Mucosa of rectum (tissue), 2 donors: Measurements from ENCODE around the gene LENEP.

Experiments used
- H3K27ac ChIP-seq, 2 donors: one replicate each; pipeline ENCODE4 v1.7.0; 2013; ENCODE audit warnings: inconsistent platforms in 2 of 2, low read depth in 2 of 2, low read length in 2 of 2
- H3K27me3 ChIP-seq, 2 donors: one replicate each; pipeline ENCODE4 v1.7.0; 2013; ENCODE audit warnings: low read length in 2 of 2; ENCODE audit not compliant: control insufficient read depth in 2 of 2, insufficient read depth in 2 of 2
- H3K36me3 ChIP-seq, 2 donors: one replicate each; pipeline ENCODE4 v1.7.0; 2013; ENCODE audit warnings: low read length in 2 of 2; ENCODE audit not compliant: control insufficient read depth in 2 of 2, insufficient read depth in 2 of 2
- H3K4me1 ChIP-seq, 2 donors: one replicate each; pipeline ENCODE4 v1.7.0; 2013; ENCODE audit warnings: low read length in 2 of 2, mild to moderate bottlenecking in 1 of 2; ENCODE audit not compliant: control insufficient read depth in 2 of 2, insufficient read depth in 2 of 2
- H3K4me3 ChIP-seq, 2 donors: one replicate each; pipeline ENCODE4 v1.7.0; 2013; ENCODE audit warnings: low read length in 2 of 2
- H3K9ac ChIP-seq, 2 donors: one replicate each; pipeline ENCODE4 v1.7.0; 2013; ENCODE audit warnings: low read length in 2 of 2, low read depth in 1 of 2, mild to moderate bottlenecking in 1 of 2
- H3K9me3 ChIP-seq, 2 donors: one replicate each; pipeline ENCODE4 v1.7.0; 2013; ENCODE audit warnings: low read length in 2 of 2; ENCODE audit not compliant: control insufficient read depth in 2 of 2
- donor health status: healthy.
- donor health status: Normal muscosa, but diverticular disease.

The LENEP gene

GRCh38 chr1:154969246-154969645 lies 24.1 kb upstream of the LENEP start:
- H3K27ac ChIP-seq: no peak overlapping the region
- no peaks in the 10 kb centered on the region for H3K9me3 ChIP-seq
- H3K4me1 ChIP-seq: peaks cover 25 to 32% of the 10 kb centered on the region in 2 donors
- H3K27me3 ChIP-seq: no peaks in the 10 kb centered on the region
- no peak overlapping the region for H3K4me3 ChIP-seq
- peaks cover 39 to 57% of the 10 kb centered on the region in 2 donors for H3K36me3 ChIP-seq
- no peak overlapping the region for H3K9ac ChIP-seq

GRCh38 chr1:154969860-154970452 lies 23.4 kb upstream of the LENEP start:
- peaks cover 36 to 51% of the 10 kb centered on the region in 2 donors for H3K36me3 ChIP-seq
- peak overlapping the region; percentile 32 to 57 for H3K9ac ChIP-seq
- peak overlapping the region; percentile 86 to 87 for H3K27ac ChIP-seq
- H3K9me3 ChIP-seq: no peaks in the 10 kb centered on the region
- peaks cover 25 to 32% of the 10 kb centered on the region in 2 donors for H3K4me1 ChIP-seq
- peak overlapping the region; percentile 28 to 43 for H3K4me3 ChIP-seq
- H3K27me3 ChIP-seq: no peaks in the 10 kb centered on the region

GRCh38 chr1:154970631-154971340 lies 22.6 kb upstream of the LENEP start, which contains the start of gene SHC1:
Gene SHC1 (minus strand): TSS chr1:154970747. CDS start chr1:154970526, 221 bp downstream.
- H3K9ac ChIP-seq: peak within 1 kb of the TSS; percentile 32 to 57
- peak within 1 kb of the TSS; percentile 28 to 43 for H3K4me3 ChIP-seq
- H3K4me1 ChIP-seq: peaks cover 25 to 32% of the 10 kb centered on the region in 2 donors
- peak within 1 kb of the TSS; percentile 86 to 87 for H3K27ac ChIP-seq
- no peaks in the 10 kb centered on the region for H3K9me3 ChIP-seq
- no peaks in the 10 kb centered on the region for H3K27me3 ChIP-seq
- H3K36me3 ChIP-seq: peaks cover 30 to 44% of the 10 kb centered on the region in 2 donors

DNA sequence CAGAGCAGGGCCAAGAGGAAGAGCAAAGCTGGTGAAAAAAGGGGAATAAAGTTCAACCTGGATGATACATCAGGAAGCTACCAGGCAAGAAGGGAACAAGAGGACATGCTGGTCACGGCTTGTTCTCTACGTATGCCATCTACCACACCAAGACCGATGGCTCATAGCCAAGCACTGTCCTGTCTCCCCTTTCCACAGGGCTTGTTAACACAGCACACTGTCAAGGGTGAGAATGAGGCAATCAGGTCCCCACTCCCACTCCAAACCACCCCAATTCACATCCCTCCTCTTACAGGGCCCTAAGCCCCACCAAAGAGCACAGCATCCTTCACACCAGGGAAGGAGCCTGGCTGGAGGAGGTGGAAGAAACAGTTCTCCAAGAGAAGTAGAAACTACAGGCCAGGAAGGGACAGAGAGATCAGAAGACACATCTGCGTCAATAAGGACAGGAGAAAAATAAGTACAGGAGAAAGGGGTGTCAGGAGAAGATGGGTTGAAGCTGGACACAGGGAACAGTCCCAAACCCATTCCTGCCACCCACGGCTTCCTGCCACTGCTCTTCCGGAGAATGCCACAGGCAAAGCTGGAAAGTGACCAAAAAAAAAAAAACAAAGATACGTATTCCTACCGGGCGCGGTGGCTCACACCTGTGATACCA lies 21.9 kb upstream of the LENEP start:
- Histone ChIP-seq H3K27ac (peak overlapping the region; percentile 86 to 87), H3K27me3 (no peaks in the 10 kb centered on the region), H3K9ac (peak overlapping the region; percentile 14 to 57), H3K9me3 (no peaks in the 10 kb centered on the region), H3K36me3 (peaks cover 23 to 38% of the 10 kb centered on the region in 2 donors), H3K4me1 (peaks cover 31 to 39% of the 10 kb centered on the region in 2 donors), H3K4me3 (peak overlapping the region; percentile 17 to 43)

DNA sequence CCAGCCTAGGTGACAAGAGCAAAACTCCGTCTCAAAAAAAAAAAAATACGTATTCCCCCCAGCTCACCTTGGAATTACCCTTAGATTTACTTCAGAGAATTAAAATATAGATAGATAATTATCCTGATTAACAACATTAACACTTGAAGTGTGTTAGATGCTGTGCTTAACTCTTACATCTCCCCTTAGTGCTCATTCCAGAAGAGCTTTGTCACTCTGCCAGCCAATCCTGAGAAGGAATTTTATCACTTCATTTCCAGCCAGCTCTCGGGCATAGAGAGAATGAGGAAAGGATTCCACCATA lies 21.2 kb upstream of the LENEP start:
- peaks cover 16 to 31% of the 10 kb centered on the region in 2 donors for H3K36me3 ChIP-seq
- H3K4me3 ChIP-seq: peak overlapping the region; percentile 55 to 96
- H3K4me1 ChIP-seq: peaks cover 31 to 40% of the 10 kb centered on the region in 2 donors
- H3K27ac ChIP-seq: peak overlapping the region; percentile 99
- H3K27me3 ChIP-seq: no peaks in the 10 kb centered on the region
- peak overlapping the region in 1 of 2 donors; percentile 79 for H3K9ac ChIP-seq
- no peaks in the 10 kb centered on the region for H3K9me3 ChIP-seq

DNA sequence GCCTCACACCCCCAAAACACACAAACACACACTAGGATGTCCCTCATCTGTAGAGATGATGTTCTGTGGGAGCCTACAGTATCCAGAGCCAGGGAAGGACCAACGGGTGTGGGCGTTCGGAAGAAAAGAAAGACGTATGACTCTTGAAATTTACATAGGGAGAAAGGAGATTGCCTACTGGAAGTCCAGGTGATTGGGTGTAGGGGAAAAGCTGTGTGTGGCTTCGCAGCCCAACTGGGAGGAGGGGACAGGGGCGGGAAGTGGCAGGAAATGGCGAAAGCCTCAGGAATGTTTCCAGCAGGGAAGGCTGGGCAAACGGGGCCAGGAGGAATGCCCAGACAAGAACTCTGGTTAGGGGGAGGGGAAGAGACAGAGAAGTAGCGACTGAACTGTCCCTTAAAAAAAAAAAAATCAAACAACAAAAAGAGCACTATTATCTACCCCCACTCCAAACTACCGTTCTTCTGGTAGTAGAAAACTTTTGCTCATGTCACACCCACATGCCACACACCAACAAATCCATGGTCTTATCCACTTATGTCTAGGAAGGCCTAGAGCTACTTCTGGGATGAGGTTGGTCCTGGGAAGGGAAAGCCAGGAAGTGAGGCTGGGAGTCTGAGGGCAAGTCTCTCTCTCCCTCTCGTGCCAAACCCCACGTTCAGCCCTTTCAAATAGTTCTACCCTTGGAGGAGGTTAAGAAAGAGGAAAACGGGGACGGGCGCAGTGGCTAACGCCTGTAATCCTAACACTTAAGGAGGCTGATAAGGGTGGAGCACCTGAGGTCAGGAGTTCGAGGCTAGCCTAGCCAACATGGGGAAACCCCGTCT lies 20.7 kb upstream of the LENEP start:
- peak overlapping the region; percentile 79 to 99 for H3K9ac ChIP-seq
- H3K9me3 ChIP-seq: no peaks in the 10 kb centered on the region
- H3K27ac ChIP-seq: peak overlapping the region; percentile 99
- peak overlapping the region; percentile 55 to 96 for H3K4me3 ChIP-seq
- peaks cover 10 to 25% of the 10 kb centered on the region in 2 donors for H3K36me3 ChIP-seq
- H3K27me3 ChIP-seq: no peaks in the 10 kb centered on the region
- H3K4me1 ChIP-seq: peaks cover 31 to 40% of the 10 kb centered on the region in 2 donors

- Histone ChIP-seq H3K4me1 (peaks cover 31 to 40% of the 10 kb centered on the region in 2 donors), H3K9me3 (no peaks in the 10 kb centered on the region), H3K4me3 (peak overlapping the region; percentile 96 to 97), H3K27ac (peak overlapping the region; percentile 99), H3K36me3 (peaks cover 2 to 17% of the 10 kb centered on the region in 2 donors), H3K9ac (peak overlapping the region; percentile 79 to 99), H3K27me3 (no peaks in the 10 kb centered on the region)
These were observed 19.9 kb upstream of the LENEP start for GRCh38 chr1:154973344-154974101.

DNA sequence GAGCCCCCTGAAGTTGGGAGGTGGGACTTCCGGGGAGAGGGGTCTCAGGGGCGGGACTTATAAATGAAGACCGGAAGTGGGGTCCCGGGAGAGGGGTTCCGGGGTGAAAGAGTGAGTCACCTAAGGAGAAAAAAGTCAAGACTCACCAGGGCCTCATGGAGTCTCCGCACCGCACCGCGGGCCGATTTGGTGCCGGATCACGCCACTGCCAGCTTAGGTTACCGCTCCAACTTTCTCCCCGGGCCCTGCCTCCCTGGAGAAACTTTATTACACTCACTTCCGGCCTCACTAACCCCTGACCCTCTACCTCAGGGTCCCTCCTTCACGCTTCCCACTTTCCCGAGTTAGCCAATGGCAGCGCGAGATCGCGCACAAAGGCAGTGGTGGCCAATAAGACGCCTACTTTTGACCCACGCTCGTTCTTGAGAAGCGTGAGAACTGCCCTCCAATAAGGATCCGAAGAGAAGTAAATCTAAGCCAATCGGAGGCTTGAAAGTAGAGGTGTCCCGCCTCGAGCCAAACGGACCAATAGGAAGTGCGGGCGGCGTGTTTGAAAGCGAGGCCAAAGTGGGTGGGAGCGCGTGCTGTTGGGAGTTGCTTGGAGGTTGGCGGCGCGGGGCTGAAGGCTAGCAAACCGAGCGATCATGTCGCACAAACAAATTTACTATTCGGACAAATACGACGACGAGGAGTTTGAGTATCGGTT lies 19.1 kb upstream of the LENEP start, which contains the start of gene CKS1B:
CKS1B (plus strand) TSS at position 580 of the 706 bp plus-strand sequence; CDS start at position 645, 65 bp downstream.
- H3K27me3 ChIP-seq: no peaks in the 10 kb centered on the region
- peaks cover 0 to 10% of the 10 kb centered on the region in 2 donors for H3K36me3 ChIP-seq
- H3K9me3 ChIP-seq: no peaks in the 10 kb centered on the region
- peak within 1 kb of the TSS; percentile 99 for H3K27ac ChIP-seq
- peaks cover 31 to 40% of the 10 kb centered on the region in 2 donors for H3K4me1 ChIP-seq
- peak within 1 kb of the TSS; percentile 96 to 97 for H3K4me3 ChIP-seq
- peak within 1 kb of the TSS; percentile 79 to 99 for H3K9ac ChIP-seq
